ENCODE results near the gene OR10G3. TPM values are rescaled to one million over a fixed set of nuclear protein-coding genes. Genes with fewer than 3 reads are reported as not detected.

The OR10G3 gene
- total and polyA plus RNA-seq, 2 of the 13 experiments (the other 11 are each of a cell fraction or from before 2014, with no cell fraction given) = not detected

- BruUV-seq (replicated peaks) = no TSS peak
- in situ Hi-C loops (cut with HindIII; ENCODE audit: extremely low pct_ligation_motif_present, low pct_unique_long_range_greater_than_20kb) = no loop called here
- Histone ChIP-seq H3K4me3 (replicated peaks in 1 of 3; ENCODE audit: insufficient read depth in 1 of 3, low read depth in 2 of 3, low read length in 3 of 3) (no peak overlapping the region), H3K79me2 (ENCODE audit: insufficient read depth, low read length) (no peaks in the 10 kb centered on the region), H3K27ac (ENCODE audit: extremely low read length, insufficient read depth, low read length) (no peak overlapping the region), H2AFZ (ENCODE audit: low read length) (no peak overlapping the region), H3K9me3 (ENCODE audit: low read length) (peaks cover 9% of the 10 kb centered on the region), H3K9ac (ENCODE audit: insufficient read depth, low read depth, low read length) (no peak overlapping the region), H3K27me3 (ENCODE audit: control insufficient read depth in 1 of 2, insufficient read depth in 2 of 2, low read length in 2 of 2) (peaks cover 1 to 26% of the 10 kb centered on the region in 2 experiments; a peak in 3 of 5 replicates), H3K4me1 (ENCODE audit: insufficient read depth, low read length) (peaks cover 51% of the 10 kb centered on the region), H4K20me1 (ENCODE audit: insufficient read depth, low read length) (no peaks in the 10 kb centered on the region), H3K36me3 (replicated peaks in 1 of 2; ENCODE audit: control insufficient read depth in 1 of 2, insufficient read depth in 2 of 2, low read length in 2 of 2) (no peaks in the 10 kb centered on the region), H3K4me2 (ENCODE audit: low read depth, low read length) (no peak overlapping the region)
- DNase-seq (ENCODE audit: low spot score) (no peak), ATAC-seq (no peak), FAIRE-seq (no peak)
- ChIA-PET CTCF (ENCODE audit: low intra/inter-chr PET ratio, low total read pairs) (no interaction called here), POLR2A (no interaction called here)
- intact Hi-C loops (cut with micrococcal nuclease; ENCODE audit: unreplicated experiment) = no loop called here
- TF ChIP-seq RFX5 (IDR thresholded peaks at IDR 0.05; ENCODE audit: low read depth, low read length) = no peak
- no peak for TF ChIP-seq KAT7 (CRISPR knock-in tag; IDR thresholded peaks at IDR 0.05; ENCODE audit: borderline replicate concordance)
- TF ChIP-seq ZNF235 (CRISPR knock-in tag; IDR thresholded peaks at IDR 0.05; ENCODE audit: borderline replicate concordance) = no peak
- TF ChIP-seq JUNB (CRISPR knock-in tag; IDR thresholded peaks at IDR 0.05; ENCODE audit: borderline replicate concordance) = no peak
- TF ChIP-seq ZNF576 (CRISPR knock-in tag; IDR thresholded peaks at IDR 0.05) = no peak
- no peak for TF ChIP-seq NRL (CRISPR knock-in tag; IDR thresholded peaks at IDR 0.05; ENCODE audit: borderline replicate concordance)
- no peak for TF ChIP-seq ERF (CRISPR knock-in tag; IDR thresholded peaks at IDR 0.05)
- TF ChIP-seq REL (CRISPR knock-in tag; conservative IDR thresholded peaks at IDR 0.05) = no peak
- TF ChIP-seq KDM6A (CRISPR knock-in tag; IDR thresholded peaks at IDR 0.05; ENCODE audit: low read depth) = no peak
- TF ChIP-seq ZNF552 (CRISPR knock-in tag; IDR thresholded peaks at IDR 0.05; ENCODE audit: borderline replicate concordance) = no peak
- TF ChIP-seq PCBP1 (IDR thresholded peaks at IDR 0.05; ENCODE audit: borderline replicate concordance, low read depth, low read length) = no peak
- no peak for TF ChIP-seq RNF219 (CRISPR knock-in tag; IDR thresholded peaks at IDR 0.05)
- TF ChIP-seq ZBTB40 (IDR thresholded peaks at IDR 0.05) = no peak
- no peak for TF ChIP-seq ZBTB40 (CRISPR knock-in tag; IDR thresholded peaks at IDR 0.05)
These were observed 46.6 kb downstream of the OR10G3 start for GRCh38 chr14:21533294-21533693.

Data from HepG2 (cell line).